PC-9 (cell line): Measurements from ENCODE around the gene NDUFA5. TPM values are rescaled to one million over a fixed set of nuclear protein-coding genes. Genes with fewer than 3 reads are reported as not detected.
"Not testable (repeated sequence)": the region's sequence is repeated elsewhere in the genome, so short reads cannot be mapped to it uniquely, and the experiment has no call there.

Experiments used
- BruUV-seq: library from RNA; stranded (reverse); fragments of 400-500 nt; replicated peaks from 2 replicates; lab custom pipeline; 2021; lab: Mats Ljungman, UMichigan
- CTCF ChIA-PET: fragments of 300-600 bp; sonication (Branson Sonifier 250); formaldehyde crosslinking; loops from one replicate; lab custom pipeline; 2022; ENCODE audit warnings: antibody characterized with exemption; lab: Charles Lee
- POLR2A ChIA-PET: fragments of 300-600 bp; sonication (Branson Sonifier 250); formaldehyde crosslinking; loops from one replicate; lab custom pipeline; 2022; ENCODE audit warnings: antibody characterized with exemption; ENCODE audit not compliant: unreplicated experiment; lab: Charles Lee
- DNase-seq, 2 experiments: peaks; one replicate each; pipeline versions ENCODE4 v3.0.0 to v3.0.0-alpha.2; 2015 to 2022; ENCODE audit warnings: mixed read lengths in 1 of 2
- H2AFZ ChIP-seq: fragments of 200-600 bp; sonication (generic); 2 replicates; pipeline ENCODE4 v1.8.1; 2017; ENCODE audit warnings: antibody characterized with exemption
- H3F3A ChIP-seq: fragments of 200-600 bp; sonication (generic); 2 replicates; pipeline ENCODE4 v1.8.1; 2017; ENCODE audit warnings: antibody characterized with exemption, mild to moderate bottlenecking, low read depth; ENCODE audit not compliant: insufficient read depth
- H3K27ac ChIP-seq: fragments of 200-600 bp; sonication (generic); 2 replicates; pipeline ENCODE4 v1.6.1; 2016; ENCODE audit warnings: mixed run types
- H3K27me3 ChIP-seq: fragments of 200-600 bp; sonication (generic); 2 replicates; pipeline ENCODE4 v1.6.1; 2016; ENCODE audit warnings: low read depth, mixed run types; ENCODE audit not compliant: insufficient read depth
- H3K36me3 ChIP-seq: fragments of 200-600 bp; sonication (generic); 2 replicates; pipeline ENCODE4 v1.6.1; 2016; ENCODE audit warnings: low read depth, mixed run types
- H3K4me1 ChIP-seq: fragments of 200-600 bp; sonication (generic); replicated peaks from 2 replicates; pipeline ENCODE4 v1.6.1; 2016; ENCODE audit warnings: mixed run types; ENCODE audit not compliant: insufficient read depth
- H3K4me2 ChIP-seq: fragments of 200-600 bp; sonication (generic); 2 replicates; pipeline ENCODE4 v1.6.1; 2017; ENCODE audit warnings: mixed run types
- H3K4me3 ChIP-seq: fragments of 200-600 bp; sonication (generic); 2 replicates; pipeline ENCODE4 v1.6.1; 2016; ENCODE audit warnings: mixed run types
- H3K79me2 ChIP-seq: fragments of 200-600 bp; sonication (generic); 2 replicates; pipeline ENCODE4 v1.6.1; 2017; ENCODE audit warnings: low read depth, mixed run types
- H3K9me2 ChIP-seq: fragments of 200-600 bp; sonication (generic); 2 replicates; pipeline ENCODE4 v1.8.1; 2017; ENCODE audit warnings: mild to moderate bottlenecking; ENCODE audit not compliant: insufficient read depth
- H3K9me3 ChIP-seq: fragments of 200-600 bp; sonication (generic); 2 replicates; pipeline ENCODE4 v1.8.1; 2016; ENCODE audit warnings: low read depth; ENCODE audit not compliant: insufficient read depth
- H4K20me1 ChIP-seq: fragments of 200-600 bp; sonication (generic); 2 replicates; pipeline ENCODE4 v1.8.1; 2017; ENCODE audit not compliant: insufficient read depth
- EZH2 ChIP-seq: fragments of 200-600 bp; sonication (generic); IDR thresholded peaks from 2 replicates; pipeline ENCODE4 v1.8.0; 2017; ENCODE audit warnings: antibody characterized with exemption, low read depth
- intact Hi-C: fragments of 100-400 bp; cut with micrococcal nuclease; formaldehyde crosslinking; loops from one replicate; pipeline ENCODE4 v1.10.0; 2022; ENCODE audit not compliant: unreplicated experiment
- total RNA-seq: library from RNA; stranded (reverse); gene quantifications from 2 replicates; pipeline ENCODE4 v1.2.3, GENCODE V29; 2021
- TF ChIP-seq, protein P1 (sequence below): fragments of 200-600 bp; sonication (generic); conservative IDR thresholded peaks from 2 replicates; pipeline ENCODE4 v1.6.1; 2017; ENCODE audit warnings: mixed run types, antibody characterized with exemption, mild to moderate bottlenecking, moderate library complexity

The NDUFA5 gene
- total RNA-seq, 1 experiment from 2014 or later: 75.9 TPM

DNA sequence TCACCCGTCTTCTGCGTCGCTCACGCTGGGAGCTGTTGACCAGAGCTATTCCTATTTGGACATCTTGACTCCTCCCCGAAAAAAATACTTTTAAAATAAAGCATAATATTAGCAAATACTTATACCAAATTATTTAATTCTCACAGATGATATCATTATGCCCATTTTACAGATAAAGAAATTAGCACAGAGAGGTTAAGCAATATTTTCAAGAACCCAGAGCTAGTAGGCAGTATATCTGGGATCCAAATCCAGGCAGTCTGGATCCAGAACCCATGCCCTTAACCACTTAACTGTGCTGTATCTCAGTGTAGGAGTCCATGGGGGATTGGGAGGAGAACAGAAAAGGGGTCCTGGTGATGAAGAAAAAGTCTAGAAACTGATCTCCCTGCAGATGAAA is 29.4 kb downstream of the NDUFA5 start:
- TF ChIP-seq, protein P1, sequence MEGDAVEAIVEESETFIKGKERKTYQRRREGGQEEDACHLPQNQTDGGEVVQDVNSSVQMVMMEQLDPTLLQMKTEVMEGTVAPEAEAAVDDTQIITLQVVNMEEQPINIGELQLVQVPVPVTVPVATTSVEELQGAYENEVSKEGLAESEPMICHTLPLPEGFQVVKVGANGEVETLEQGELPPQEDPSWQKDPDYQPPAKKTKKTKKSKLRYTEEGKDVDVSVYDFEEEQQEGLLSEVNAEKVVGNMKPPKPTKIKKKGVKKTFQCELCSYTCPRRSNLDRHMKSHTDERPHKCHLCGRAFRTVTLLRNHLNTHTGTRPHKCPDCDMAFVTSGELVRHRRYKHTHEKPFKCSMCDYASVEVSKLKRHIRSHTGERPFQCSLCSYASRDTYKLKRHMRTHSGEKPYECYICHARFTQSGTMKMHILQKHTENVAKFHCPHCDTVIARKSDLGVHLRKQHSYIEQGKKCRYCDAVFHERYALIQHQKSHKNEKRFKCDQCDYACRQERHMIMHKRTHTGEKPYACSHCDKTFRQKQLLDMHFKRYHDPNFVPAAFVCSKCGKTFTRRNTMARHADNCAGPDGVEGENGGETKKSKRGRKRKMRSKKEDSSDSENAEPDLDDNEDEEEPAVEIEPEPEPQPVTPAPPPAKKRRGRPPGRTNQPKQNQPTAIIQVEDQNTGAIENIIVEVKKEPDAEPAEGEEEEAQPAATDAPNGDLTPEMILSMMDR: no peak
- no peak for TF ChIP-seq EZH2
- no peaks in the 10 kb centered on the region for H3K27me3 ChIP-seq
- no peaks in the 10 kb centered on the region for H3K9me3 ChIP-seq
- H3K9me2 ChIP-seq: no peaks in the 10 kb centered on the region
- DNase-seq: no peak
- no peaks in the 10 kb centered on the region for H3F3A ChIP-seq
- no TSS peak for BruUV-seq
- H3K4me2 ChIP-seq: peak overlapping the region; percentile 35; the same call in 1 of the 2 replicates
- intact Hi-C loops: no loop called here
- no peaks in the 10 kb centered on the region for H3K79me2 ChIP-seq
- ChIA-PET POLR2A (no interaction called here), CTCF (interaction anchor here (0.9 kb wide), 1 partner anchor 34 kb away, joined by 4 read pairs; no protein-coding TSS in a partner anchor)
- H3K36me3 ChIP-seq: no peaks in the 10 kb centered on the region
- H2AFZ ChIP-seq: peak overlapping the region; percentile 76; the same call in 1 of the 2 replicates
- H3K27ac ChIP-seq: no peak overlapping the region
- H3K4me3 ChIP-seq: peak overlapping the region; percentile 48; the same call in 1 of the 2 replicates
- no peaks in the 10 kb centered on the region for H4K20me1 ChIP-seq
- H3K4me1 ChIP-seq: no peaks in the 10 kb centered on the region

DNA sequence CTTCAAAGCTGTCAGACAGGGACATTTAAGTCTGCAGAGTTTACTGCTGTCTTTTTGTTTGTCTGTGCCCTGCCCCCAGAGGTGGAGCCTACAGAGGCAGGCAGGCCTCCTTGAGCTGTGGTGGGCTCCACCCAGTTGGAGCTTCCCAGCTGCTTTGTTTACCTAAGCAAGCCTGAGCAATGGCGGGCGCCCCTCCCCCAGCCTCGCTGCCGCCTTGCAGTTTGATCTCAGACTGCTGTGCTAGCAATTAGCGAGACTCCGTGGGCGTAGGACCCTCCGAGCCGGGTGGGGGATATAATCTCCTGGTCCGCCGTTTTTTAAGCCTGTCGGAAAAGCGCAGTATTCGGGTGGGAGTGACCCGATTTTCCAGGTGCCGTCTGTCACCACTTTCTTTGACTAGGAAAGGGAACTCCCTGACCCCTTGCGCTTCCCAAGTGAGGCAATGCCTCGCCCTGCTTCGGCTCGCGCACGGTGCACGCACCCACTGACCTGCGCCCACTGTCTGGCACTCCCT is 29.8 kb downstream of the NDUFA5 start:
- H3F3A ChIP-seq, H3K79me2 ChIP-seq, H3K4me1 ChIP-seq, POLR2A ChIA-PET, H3K9me3 ChIP-seq, intact Hi-C loops, BruUV-seq, H3K27me3 ChIP-seq, H3K9me2 ChIP-seq, H4K20me1 ChIP-seq, H3K27ac ChIP-seq, H3K36me3 ChIP-seq: not testable (repeated sequence)
- peak overlapping the region; percentile 35; the same call in 1 of the 2 replicates for H3K4me2 ChIP-seq
- CTCF ChIA-PET: interaction anchor here (0.9 kb wide), 1 partner anchor 33 kb away, joined by 4 read pairs; no protein-coding TSS in a partner anchor
- peak in 1 of 2 experiments; percentile 8 for DNase-seq
- H3K4me3 ChIP-seq: peak overlapping the region; percentile 48; the same call in 1 of the 2 replicates
- H2AFZ ChIP-seq: peak overlapping the region; percentile 76

DNA sequence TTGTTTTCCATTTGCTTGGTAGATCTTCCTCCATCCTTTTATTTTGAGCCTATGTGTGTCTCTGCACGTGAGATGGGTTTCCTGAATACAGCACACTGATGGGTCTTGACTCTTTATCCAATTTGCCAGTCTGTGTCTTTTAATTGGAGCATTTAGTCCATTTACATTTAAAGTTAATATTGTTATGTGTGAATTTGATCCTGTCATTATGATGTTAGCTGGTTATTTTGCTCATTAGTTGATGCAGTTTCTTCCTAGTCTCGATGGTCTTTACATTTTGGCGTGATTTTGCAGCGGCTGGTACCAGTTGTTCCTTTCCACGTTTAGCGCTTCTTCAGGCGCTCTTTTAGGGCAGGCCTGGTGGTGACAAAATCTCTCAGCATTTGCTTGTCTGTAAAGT is 31.1 kb downstream of the NDUFA5 start:
- H3K27ac ChIP-seq, H2AFZ ChIP-seq, H3K36me3 ChIP-seq, H3K27me3 ChIP-seq, H4K20me1 ChIP-seq, H3K9me3 ChIP-seq, CTCF ChIA-PET, H3K79me2 ChIP-seq, DNase-seq, H3K9me2 ChIP-seq, BruUV-seq, H3K4me3 ChIP-seq, POLR2A ChIA-PET, H3K4me2 ChIP-seq, intact Hi-C loops, H3F3A ChIP-seq: not testable (repeated sequence)
- H3K4me1 ChIP-seq: peaks cover 10% of the 10 kb centered on the region; the same call in 1 of the 2 replicates

DNA sequence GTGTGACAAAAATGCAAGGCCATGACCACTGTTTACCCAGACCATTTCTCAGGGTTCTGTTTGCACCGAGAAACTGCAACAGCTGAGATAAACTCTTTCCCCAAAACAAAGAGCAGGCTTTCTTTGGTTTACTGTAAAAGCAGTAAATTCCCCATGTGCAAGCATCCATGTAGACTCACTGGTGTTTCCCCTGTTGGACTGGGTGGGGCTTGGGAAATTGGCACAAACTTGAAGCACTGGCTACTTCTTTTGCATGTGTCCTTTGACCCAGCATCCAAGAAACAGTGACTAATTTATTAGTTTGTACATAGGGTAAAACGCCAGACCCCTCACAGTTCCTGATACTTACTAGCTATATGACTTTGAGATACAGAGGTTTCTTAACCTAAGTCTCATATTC is 35.6 kb downstream of the NDUFA5 start:
- peak overlapping the region; percentile 44 for H3K27ac ChIP-seq
- ChIA-PET CTCF (no interaction called here), POLR2A (no interaction called here)
- peaks cover 10% of the 10 kb centered on the region; the same call in 1 of the 2 replicates for H3K4me1 ChIP-seq
- H3K4me2 ChIP-seq: peak overlapping the region; percentile 23
- no peaks in the 10 kb centered on the region; the same call in 1 of the 2 replicates for H3K9me3 ChIP-seq
- H3K36me3 ChIP-seq: no peaks in the 10 kb centered on the region
- no peak overlapping the region for H3K4me3 ChIP-seq
- no peak for TF ChIP-seq EZH2
- TF ChIP-seq, protein P1: no peak
- H2AFZ ChIP-seq: 0 out of 2 replicates have a peak overlapping the region, but pooled peaks have one; percentile 3
- H3F3A ChIP-seq: no peaks in the 10 kb centered on the region
- BruUV-seq: no TSS peak
- no peaks in the 10 kb centered on the region for H3K9me2 ChIP-seq
- no peaks in the 10 kb centered on the region for H3K27me3 ChIP-seq
- intact Hi-C loops: no loop called here
- H4K20me1 ChIP-seq: no peaks in the 10 kb centered on the region
- H3K79me2 ChIP-seq: no peaks in the 10 kb centered on the region
- DNase-seq: peak in 1 of 2 experiments; percentile 86
